ENCODE measurements around the gene RABGAP1L. TPM values are rescaled to one million over a fixed set of nuclear protein-coding genes. Genes with fewer than 3 reads are reported as not detected.

RABGAP1L gene
- total and polyA plus RNA-seq, 12 donors: 13.0 to 167 (median 109) TPM

GRCh38 chr1:174858301-174858700 lies 699.0 kb downstream of the RABGAP1L start:
- Histone ChIP-seq H3K27ac (no peak overlapping the region), H3K27me3 (no peaks in the 10 kb centered on the region), H3K36me3 (no peaks in the 10 kb centered on the region), H3K4me1 (no peaks in the 10 kb centered on the region), H3K9me3 (no peaks in the 10 kb centered on the region), H3K4me3 (no peak overlapping the region)
- DNase-seq (no peak), ATAC-seq (no peak)
- intact Hi-C loops (cut with DNase I): no loop called here
- 82 to 98% methylated on average over 1 of the region's 1 CpG for whole genome bisulfite sequencing, 2 donors
- TF ChIP-seq, protein P1, sequence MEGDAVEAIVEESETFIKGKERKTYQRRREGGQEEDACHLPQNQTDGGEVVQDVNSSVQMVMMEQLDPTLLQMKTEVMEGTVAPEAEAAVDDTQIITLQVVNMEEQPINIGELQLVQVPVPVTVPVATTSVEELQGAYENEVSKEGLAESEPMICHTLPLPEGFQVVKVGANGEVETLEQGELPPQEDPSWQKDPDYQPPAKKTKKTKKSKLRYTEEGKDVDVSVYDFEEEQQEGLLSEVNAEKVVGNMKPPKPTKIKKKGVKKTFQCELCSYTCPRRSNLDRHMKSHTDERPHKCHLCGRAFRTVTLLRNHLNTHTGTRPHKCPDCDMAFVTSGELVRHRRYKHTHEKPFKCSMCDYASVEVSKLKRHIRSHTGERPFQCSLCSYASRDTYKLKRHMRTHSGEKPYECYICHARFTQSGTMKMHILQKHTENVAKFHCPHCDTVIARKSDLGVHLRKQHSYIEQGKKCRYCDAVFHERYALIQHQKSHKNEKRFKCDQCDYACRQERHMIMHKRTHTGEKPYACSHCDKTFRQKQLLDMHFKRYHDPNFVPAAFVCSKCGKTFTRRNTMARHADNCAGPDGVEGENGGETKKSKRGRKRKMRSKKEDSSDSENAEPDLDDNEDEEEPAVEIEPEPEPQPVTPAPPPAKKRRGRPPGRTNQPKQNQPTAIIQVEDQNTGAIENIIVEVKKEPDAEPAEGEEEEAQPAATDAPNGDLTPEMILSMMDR (IDR thresholded peaks at IDR 0.05): no peak

GRCh38 chr1:174870319-174870718 lies 711.0 kb downstream of the RABGAP1L start:
- 96 to 100% methylated on average over 1 of the region's 1 CpG for WGBS, 2 donors
- Histone ChIP-seq H3K27ac (no peak overlapping the region), H3K4me3 (no peak overlapping the region), H3K4me1 (peaks cover 0 to 3% (median 0%) of the 10 kb centered on the region in 9 donors), H3K36me3 (no peaks in the 10 kb centered on the region), H3K27me3 (no peaks in the 10 kb centered on the region), H3K9me3 (no peaks in the 10 kb centered on the region)
- intact Hi-C loops (cut with DNase I): no loop called here
- no peak for DNase-seq
- TF ChIP-seq, protein P1 (IDR thresholded peaks at IDR 0.05): no peak
- ATAC-seq: no peak

DNA sequence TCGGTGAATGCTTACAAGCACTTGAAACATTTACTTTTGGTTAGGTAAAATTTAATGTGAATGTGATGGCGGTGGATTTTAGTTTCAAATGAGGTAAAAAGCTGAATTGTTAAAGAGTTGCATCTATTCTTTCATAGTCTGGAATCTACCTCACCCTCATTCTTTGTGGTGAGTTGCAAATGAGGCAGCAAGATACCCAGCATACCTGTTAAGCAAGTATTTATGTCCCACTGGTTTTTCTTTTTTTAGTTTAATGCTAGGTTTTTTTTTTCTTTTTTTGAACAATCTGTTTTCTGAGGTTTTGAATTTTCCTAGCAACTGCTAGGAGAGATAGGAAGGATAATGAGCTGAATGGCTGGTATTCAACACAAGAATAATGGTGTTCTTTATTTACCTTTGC lies 712.6 kb downstream of the RABGAP1L start:
- WGBS, 2 donors: 63 to 73% methylated on average over 2 of the region's 2 CpGs
- Histone ChIP-seq H3K27me3 (no peaks in the 10 kb centered on the region), H3K4me3 (no peak overlapping the region), H3K36me3 (no peaks in the 10 kb centered on the region), H3K9me3 (no peaks in the 10 kb centered on the region), H3K4me1 (peaks cover 0 to 3% (median 0%) of the 10 kb centered on the region in 9 donors), H3K27ac (no peak overlapping the region)
- DNase-seq (no peak), ATAC-seq (no peak)
- TF ChIP-seq, protein P1 (IDR thresholded peaks at IDR 0.05): no peak
- intact Hi-C loops (cut with DNase I): no loop called here

DNA sequence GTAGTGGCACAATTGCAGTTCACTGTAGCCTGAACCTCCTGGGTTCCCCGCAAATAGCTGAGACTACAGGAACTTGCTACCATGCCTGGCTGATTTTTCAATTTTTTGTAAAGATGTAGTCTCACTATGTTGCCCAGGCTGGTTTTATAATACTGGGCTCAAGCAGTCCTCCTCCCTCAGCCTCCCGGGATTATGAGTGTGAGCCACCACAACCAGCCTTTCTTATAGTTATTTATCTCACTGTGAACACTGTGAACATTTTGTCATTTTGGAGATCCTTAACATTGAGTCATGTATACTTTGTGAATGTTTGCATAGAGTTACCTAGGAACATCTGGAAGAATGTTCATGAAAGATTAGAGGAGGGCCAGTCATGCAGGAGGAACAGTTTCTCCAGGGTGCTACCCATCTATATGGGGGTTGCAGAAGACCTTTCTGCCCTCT lies 713.3 kb downstream of the RABGAP1L start:
- no peak for ATAC-seq

More for the DNA sequence above, 713.3 kb downstream of the RABGAP1L start:
- H3K4me1 ChIP-seq: peaks cover 0 to 8% (median 0%) of the 10 kb centered on the region in 9 donors
- no peak overlapping the region for H3K27ac ChIP-seq
- TF ChIP-seq, protein P1 (IDR thresholded peaks at IDR 0.05): no peak
- no peak overlapping the region for H3K4me3 ChIP-seq
- WGBS, 2 donors: 97 to 99% methylated on average over 2 of the region's 2 CpGs
- intact Hi-C loops (cut with DNase I): no loop called here
- DNase-seq: no peak
- no peaks in the 10 kb centered on the region for H3K9me3 ChIP-seq
- no peaks in the 10 kb centered on the region for H3K36me3 ChIP-seq
- no peaks in the 10 kb centered on the region for H3K27me3 ChIP-seq
